CD4-positive, alpha-beta T cell treated with Interleukin-17A for 4 hours (primary cell): Measurements from ENCODE around the gene TEN1.
"Not testable (repeated sequence)": the region's sequence is repeated elsewhere in the genome, so short reads cannot be mapped to it uniquely, and the experiment has no call there.

Source experiments
- DNase-seq: peaks from one replicate; pipeline ENCODE4 v3.0.0-alpha.2; 2020; ENCODE audit warnings: mixed read lengths

The TEN1 gene

DNA sequence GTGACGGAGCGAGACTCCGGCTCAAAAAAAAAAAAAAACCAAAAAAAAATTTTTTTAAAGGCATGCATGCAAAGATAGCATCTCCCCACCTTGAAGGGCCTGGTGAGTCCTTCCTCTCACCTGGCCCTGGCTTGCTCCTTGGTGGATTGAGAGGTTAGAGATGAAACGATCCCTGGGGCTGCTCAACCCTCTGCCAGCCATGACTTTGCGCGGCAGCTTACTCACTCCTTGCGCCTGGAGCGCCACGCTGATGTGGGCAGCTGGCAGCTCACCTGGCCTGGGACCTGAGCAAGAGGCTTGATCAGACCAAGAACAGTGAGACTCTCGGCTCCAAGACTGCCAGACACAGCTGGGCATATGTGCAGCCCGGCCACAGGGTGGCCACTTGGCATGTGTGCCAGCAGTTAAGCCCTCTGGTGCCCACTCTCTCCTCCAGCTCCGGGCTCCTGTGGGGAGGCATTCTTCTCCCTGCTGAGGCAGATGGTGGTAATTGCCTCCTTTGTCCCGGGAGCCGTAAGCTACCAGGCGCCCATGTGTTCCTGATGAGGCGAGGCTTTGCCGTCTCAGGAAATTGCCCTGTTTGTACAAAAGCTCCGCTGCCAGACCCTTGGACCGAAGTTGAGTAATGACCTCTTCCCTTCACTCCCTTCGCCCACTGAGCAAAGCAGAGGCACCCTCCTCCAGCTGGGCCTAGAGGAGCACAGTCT lies 53.2 kb downstream of the TEN1 start:
- no peak for DNase-seq

- no peak for DNase-seq
Observed at GRCh38 chr17:76032780-76033108, 53.7 kb downstream of the TEN1 start.

- no peak for DNase-seq
Observed at GRCh38 chr17:76033139-76033538, 54.1 kb downstream of the TEN1 start.

DNA sequence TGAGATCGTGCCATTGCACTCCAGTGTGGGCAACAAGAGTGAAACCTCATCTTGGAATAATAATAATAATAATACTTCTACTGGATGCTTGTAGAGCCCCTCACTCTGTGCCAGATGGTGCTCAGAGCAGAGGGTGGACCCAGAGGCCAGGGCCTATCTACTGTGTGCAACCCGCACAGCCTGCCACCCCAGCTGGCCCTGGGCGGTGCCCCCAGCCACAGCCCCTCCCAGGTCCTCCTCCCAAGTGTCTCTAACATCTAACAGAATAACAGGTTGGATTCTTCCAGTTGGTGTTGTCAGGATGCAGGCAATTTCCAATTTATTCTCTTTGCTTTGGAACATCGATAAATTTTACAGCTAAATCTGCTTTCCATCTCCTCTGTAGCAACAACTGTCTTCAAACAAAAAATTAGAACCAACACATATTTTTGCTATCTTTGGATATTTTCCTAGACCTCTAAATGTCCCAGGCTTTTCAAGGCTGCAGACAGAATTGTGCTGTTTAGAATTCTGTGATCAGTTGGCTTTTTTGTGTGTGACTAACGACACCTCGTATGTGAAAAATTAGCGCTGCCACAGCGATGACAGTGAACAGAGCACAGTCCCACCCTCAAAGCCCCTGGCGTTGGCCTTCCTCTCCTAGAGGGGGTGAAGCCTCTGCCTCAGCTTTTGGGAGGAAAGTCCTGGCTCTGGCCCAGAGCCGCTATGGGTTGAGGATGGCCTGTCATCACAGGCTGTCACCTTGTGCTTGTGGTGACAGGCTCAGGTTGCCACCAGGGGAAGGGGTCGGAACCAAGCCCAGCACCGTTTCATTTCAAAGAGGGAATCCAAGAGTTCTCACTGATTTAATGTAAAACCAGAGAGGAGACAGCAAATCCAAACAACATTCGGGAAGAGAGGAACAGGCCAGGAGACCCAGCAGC lies 55.6 kb downstream of the TEN1 start:
- DNase-seq: no peak

GRCh38 chr17:76036497-76037261 lies 57.6 kb downstream of the TEN1 start:
- no peak for DNase-seq

DNA sequence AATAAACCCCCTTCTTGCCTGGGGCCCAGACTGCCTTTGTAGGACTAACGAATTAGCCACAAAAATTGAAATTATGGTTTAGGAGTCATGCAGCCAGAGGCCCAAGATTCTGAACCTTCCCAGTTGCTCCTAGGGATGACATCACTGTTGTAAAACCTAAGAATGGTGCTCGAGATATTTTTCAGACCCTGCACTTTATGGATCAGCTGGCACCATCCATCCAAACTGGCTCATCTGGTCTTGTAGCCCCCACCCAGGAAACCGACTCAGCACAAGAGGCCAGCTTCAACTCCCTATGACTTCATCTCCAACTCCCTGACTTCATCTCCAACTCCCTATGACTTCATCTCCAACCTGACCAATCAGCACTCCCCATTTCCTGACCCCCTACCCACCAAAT lies 59.0 kb downstream of the TEN1 start:
- DNase-seq: no peak

- DNase-seq: no peak
Observed at GRCh38 chr17:76039121-76039520, 60.1 kb downstream of the TEN1 start.

DNA sequence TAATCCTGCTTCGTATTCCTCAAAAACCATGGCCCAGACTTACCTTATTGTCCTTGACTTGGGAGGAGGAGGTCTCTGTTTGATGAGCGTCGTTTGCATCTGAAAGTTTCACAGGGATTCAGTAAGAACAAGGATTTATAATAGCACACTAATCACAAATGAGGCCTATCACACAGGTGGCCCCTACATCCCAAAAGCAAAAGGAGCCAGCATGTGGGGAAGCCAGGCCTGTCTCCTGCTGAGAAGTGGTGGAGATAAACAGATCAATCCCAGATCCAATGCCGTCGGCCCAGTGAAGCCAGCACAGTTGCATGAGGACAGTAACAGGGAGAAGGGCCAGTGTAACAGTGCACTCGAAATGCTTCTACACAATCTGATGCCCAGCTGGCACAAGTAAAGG lies 61.3 kb downstream of the TEN1 start:
- no peak for DNase-seq

DNA sequence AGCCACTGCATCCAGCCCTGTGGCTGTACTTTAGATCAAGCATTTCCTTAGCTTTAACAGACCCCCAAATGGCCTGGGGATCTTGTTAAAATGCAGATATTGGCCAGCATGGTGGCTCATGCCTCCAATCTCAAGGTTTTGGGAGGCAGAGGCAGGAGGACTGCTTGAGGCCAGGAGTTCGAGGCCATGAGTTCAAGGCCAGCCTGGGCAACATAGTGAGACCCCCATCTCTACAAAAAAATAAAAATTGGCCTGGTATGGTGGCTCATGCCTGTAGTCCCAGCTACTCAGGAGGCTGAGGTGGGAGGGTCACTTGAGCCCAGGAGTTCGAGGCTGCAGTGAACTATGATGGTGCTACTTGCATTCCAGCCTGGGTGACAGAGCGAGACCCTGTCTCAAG lies 63.8 kb downstream of the TEN1 start:
- not testable (repeated sequence) for DNase-seq

DNA sequence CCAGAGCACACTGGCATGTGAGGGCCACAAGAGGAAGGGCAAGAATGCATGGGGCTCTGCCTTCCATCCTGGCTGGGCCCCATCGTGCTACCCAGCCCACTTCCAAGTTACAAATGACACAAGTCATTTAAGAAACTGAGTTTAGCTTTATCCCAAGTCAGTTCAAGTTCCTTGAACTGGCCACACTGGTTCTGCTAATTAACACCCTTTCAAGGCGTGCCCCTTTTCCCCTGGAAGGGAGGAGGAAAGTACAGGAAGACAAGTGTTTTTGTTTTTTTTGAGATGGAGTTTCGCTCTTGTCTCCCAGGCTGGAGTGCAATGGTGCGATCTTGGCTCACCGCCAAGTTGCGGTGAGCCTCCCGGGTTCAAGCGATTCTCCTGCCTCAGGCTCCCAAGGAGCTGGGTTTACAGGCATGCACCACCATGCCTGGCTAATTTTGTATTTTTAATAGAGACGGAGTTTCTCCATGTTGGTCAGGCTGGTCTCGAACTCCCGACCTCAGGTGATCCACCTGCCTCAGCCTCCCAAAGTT lies 65.5 kb downstream of the TEN1 start:
- not testable (repeated sequence) for DNase-seq

DNA sequence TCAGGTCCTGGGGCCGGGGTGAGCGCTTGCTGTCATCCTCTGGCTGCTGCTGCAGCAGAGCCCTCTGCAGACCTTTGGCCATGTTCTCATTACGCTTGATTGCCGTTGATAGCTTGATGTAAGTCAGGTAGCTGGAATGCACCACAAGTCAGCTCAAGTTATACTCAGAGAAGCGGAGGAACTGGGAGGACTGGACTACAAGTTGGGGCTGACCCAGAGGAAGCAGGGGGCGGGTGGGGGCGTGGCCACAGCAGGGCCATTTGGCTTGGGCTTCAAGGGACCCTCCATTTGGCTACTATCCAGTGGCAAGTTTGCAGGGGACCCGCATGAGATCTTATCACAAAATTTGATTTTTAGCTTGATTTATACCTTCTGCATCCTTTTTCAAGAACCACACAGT lies 67.0 kb downstream of the TEN1 start:
- no peak for DNase-seq

DNA sequence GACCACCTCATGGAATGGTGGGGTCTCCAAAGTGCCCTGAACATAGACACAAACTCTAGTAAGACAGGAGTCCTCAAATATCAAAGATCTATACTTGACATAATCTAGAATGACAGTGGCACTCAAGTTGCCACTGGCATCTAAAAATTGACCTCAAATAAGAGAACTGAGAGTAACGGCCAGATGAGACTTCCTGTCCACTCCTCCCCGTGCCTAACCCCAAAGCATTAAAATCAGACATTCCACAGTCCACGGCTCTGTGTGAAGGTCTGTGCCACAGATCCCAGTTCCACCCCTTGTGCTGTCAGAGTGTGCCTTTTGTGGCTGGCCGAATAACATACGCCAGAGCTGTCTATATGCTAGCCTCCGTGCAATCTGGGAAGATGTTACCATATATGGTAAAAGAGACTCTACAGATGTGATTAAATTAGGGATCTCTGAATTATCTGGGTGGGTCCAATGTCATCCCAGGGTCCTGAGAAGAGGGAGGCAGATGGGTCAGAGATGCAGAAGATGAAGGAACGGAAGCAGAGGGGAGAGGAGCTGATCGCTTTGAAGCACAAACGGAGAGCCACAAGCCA lies 69.1 kb downstream of the TEN1 start:
- no peak for DNase-seq

DNA sequence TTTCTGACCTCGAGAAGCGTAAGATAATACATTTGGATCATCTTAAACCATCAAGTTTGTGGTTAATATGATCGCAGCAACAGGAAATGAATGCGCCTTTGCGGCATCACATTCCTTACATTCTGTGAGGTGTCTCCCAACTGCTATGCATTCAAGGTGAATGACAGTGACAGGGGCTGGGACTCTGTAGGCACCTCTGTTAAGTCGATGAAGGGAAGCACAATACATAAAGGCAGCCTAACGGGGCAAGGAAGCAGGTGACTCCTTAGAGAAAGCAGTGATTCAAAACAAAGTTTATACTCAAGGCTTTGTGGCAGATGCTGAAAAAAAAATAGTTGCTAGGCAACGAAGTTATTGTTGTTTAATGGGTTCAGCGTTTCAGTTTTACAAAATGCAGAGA lies 69.7 kb downstream of the TEN1 start:
- no peak for DNase-seq

- DNase-seq: no peak
Observed at GRCh38 chr17:76049239-76049638, 70.2 kb downstream of the TEN1 start.

DNA sequence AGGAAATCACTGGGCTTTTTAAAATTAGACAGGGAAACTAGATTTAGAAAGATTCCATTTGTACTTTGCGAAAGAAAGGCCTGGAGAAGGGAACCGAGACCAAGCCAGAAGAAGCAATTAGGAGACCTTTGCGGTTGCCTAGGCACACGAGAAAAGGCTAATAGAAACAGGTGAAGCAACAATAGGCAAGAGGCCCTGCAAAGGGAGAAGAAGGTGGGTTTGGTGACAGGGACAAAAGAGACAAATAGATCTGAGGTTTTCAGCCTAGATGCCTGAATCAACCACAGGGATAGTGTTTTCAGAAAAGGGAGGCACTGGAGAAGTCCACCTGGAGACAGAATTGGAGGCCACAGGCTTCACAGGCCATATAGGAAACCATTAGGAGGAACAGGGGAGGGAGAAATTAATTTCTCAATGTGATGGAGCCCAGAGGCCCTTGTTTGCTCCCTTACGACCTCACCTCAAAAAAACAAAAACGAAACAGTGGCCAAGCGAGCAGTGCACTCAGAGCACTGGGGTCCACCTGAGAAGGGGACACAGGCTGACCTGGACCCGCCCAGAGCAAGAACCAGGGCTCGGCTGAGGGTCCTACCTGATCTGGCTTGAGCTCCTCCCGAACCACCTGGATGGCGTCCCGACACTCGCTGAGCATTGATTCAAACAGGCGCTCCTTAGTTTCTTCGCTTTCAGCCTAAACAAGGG lies 70.9 kb downstream of the TEN1 start:
- DNase-seq: no peak
